HG03025 (cell line): ENCODE data around the gene ZNF26.
"Not testable (repeated sequence)": the region's sequence is repeated elsewhere in the genome, so short reads cannot be mapped to it uniquely, and the experiment has no call there.

Experiments used
- ATAC-seq: cut with Tn5 transposase; IDR thresholded peaks from one replicate; pipeline ENCODE4 v1.9.1; 2021; ENCODE audit warnings: mild to moderate bottlenecking, moderate library complexity; ENCODE audit not compliant: unreplicated experiment, low FRiP score

The ZNF26 gene, protein sequence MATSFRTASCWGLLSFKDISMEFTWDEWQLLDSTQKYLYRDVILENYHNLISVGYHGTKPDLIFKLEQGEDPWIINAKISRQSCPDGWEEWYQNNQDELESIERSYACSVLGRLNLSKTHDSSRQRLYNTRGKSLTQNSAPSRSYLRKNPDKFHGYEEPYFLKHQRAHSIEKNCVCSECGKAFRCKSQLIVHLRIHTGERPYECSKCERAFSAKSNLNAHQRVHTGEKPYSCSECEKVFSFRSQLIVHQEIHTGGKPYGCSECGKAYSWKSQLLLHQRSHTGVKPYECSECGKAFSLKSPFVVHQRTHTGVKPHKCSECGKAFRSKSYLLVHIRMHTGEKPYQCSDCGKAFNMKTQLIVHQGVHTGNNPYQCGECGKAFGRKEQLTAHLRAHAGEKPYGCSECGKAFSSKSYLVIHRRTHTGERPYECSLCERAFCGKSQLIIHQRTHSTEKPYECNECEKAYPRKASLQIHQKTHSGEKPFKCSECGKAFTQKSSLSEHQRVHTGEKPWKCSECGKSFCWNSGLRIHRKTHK

GRCh38 chr12:132986001-132986884 lies at the start of gene ZNF26:
TSS of gene ZNF26 (plus strand) at chr12:132986367. CDS start at chr12:132986841, 474 bp downstream.
- peak; percentile 93 for ATAC-seq

DNA sequence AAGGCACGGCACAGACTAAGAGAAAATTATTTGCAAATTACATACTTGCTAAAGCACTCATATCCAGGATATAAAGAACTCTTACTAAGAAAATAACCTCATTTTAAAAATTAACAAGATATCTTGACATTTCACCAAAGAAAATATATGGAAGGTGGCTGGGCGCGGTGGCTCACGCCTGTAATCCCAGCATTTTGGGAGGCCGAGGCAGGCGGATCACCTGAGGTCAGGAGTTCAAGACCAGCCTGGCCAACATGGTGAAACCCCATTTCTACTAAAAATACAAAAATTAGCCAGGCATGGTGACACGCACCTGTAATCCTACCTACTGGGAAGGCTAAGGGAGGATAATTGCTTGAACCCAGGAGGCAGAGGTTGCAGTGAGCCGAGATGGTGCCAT lies 49.2 kb upstream of the ZNF26 start:
- ATAC-seq, result not testable (repeated sequence)

- no peak for ATAC-seq
These were observed 48.7 kb upstream of the ZNF26 start for GRCh38 chr12:132937476-132937875.

- ATAC-seq, result not testable (repeated sequence)
These were observed 47.4 kb upstream of the ZNF26 start for GRCh38 chr12:132938807-132939206.

- ATAC-seq, result no peak
These were observed 46.0 kb upstream of the ZNF26 start for GRCh38 chr12:132940071-132940719.

DNA sequence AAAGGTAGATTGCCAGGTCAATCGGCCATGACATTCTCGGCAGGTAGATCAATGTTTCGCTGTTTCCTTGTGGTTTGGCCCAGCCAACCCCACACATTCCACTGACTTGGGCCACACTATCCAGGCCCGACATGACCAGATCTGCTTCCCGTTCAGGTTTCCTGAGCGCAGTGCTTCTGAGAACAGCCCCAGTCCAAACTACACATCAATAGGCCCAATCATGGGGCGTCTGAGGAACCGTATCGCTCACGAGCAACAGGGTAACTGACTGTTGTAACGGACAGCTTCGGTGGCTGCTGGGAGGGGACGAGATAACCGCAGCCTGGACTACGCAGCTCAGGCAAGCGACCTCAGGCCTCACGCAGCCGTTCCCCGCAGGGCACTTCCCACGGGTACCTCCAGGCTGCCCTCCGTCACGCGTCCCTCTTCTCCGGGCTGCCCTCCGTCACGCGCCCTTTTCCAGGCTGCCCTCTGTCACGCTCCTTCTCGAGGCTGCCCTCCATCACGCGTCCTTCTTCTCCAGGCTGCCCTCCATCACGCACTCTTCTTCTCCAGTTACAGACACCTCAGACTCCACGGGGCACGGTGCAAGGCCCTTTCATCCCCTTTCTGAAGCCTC lies 44.7 kb upstream of the ZNF26 start:
- no peak for ATAC-seq

GRCh38 chr12:132942611-132943010 lies 43.6 kb upstream of the ZNF26 start:
- ATAC-seq, result no peak

DNA sequence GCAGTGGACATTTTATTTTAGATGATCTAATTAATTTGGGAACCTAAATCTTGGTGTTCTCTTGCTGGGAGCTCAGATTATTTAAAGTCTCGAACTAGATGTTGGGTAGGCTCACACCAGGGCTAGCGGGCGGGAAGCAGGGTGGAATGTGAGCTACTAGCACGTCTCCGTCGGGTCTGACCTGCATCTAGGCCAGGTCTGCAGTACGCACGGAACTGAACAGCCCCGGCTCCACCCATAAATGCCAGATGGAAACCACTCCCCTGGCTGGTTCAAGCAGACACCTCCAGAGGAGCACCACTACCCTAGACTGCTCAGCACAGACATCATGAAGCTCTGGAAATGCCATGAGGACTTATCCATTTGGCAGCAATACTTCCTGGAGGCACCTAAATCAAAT lies 40.4 kb upstream of the ZNF26 start:
- no peak for ATAC-seq

- no peak for ATAC-seq
These were observed 39.8 kb upstream of the ZNF26 start for GRCh38 chr12:132946246-132946820.

DNA sequence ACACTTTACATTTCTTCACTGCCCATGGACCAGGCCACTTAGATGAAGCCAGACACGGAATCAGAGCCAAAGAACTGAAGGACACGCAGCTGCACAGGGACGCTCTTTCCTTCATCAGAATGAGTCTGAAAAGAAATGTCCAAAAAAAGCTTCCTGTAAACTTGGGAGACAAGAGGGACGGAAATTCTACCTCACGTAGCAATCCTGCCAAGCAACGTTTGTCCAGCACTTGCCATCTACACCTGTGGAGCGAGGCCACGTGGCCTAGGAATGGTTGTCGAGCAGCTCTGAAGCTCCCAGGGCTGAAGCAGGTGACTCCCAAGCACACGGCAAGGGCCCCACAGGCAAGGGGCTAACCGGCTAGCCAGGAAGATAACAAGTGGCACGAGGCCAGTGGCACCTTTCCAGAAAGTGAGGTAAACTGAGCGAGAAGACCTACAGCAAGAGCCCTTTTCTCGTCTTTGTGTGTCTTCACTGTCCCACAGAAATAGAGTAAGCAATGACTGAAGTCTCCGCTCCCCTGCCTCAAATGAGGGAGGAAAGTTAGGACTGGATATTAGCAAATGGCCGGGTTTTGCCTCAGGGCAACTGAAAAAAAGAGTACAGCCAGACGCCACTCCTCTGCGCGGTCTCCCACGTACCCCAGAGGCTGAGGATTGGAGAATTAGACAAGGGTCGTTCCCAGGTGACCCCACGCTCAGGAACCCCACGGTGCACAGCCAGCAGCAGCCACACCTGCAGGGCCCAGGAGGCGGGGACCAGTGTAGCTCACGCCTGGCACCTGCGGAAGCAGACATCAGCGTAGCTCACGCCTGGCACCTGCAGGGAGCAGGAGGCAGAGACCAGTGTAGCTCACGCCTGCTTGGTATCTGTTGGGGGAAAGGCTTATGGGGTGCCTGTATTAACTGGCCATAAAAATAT lies 37.8 kb upstream of the ZNF26 start:
- ATAC-seq, result no peak

DNA sequence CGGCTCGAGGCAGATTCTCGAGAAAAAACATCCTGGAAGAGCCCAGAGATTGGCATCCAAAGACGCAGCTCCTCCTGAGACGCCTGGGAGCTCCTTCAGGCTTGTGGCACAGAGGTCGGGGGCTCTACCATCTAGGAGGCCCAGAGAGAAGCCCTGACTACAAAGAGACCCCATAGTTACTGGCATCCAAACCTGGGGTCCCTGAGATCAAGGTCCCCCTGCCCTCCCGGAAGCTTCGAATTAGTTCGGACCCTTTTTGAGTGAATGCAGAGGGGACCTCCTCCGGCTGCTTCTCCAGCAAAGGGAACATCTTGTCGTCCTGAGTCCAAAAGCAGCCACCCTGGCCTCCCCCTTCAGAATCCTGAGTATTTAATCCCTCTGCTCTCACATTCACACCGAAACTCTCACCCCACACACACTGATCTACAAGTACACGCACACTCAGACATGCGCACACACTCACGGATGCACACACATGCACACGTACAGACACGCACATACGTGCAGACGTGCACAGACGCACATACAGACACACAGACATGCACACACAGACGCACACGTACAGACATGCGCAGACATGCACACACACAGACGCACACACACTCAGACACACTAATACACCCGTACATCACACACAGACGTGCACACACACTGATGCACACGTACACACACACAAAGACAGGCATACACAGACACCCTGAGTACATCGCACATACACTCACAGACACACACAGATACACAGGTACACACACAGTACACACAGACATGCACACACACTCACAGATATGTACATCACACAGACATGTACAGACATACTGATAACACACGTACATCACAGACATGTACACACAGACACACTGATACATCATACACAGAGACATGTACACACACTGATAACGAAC lies 36.0 kb upstream of the ZNF26 start:
- no peak for ATAC-seq

DNA sequence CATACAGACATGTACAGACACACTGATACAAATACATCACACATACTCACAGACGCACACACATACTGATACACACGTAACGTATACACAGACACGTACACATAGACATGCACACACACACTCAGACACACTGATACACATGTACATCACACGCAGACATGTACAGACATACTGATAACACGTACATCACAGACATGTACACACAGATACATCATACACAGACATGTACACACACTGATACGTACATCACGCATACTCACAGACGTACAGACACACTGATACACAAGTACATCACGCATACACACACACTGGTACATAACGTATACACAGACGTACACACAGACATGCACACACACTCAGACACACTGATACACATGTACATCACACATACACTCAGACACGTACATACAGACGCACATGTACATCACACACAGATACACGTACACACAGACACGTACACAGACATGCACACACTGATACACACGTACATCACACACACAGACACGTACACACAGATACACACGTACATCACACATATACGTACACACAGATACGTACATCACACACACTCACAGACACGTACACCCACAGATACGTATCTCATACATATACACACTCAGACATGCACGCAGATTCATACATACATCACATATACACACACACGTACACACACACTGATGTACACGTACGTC lies 35.2 kb upstream of the ZNF26 start:
- ATAC-seq, result no peak

- ATAC-seq, result no peak
These were observed 34.5 kb upstream of the ZNF26 start for GRCh38 chr12:132951649-132952048.

GRCh38 chr12:132952371-132953162 lies 33.6 kb upstream of the ZNF26 start:
- no peak for ATAC-seq

GRCh38 chr12:132953163-132953425 lies 33.1 kb upstream of the ZNF26 start:
- no peak for ATAC-seq

DNA sequence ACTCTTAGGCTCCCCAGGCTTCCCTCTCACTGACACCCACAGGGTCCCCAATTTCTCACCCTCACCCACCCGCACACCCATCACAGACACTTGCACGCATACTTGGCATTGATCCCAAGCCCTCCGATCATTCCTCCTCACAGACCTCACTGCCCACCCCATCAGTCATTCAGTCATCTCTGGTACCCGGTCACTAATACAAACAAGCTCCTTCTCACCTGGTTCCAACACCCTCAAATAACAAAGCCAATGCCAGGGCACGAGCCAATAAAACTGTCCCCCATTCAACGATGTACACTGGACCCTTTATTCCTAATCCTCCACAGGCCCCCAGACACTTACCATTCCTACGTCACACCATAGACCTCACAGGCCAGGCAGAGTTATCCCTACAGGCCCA lies 32.4 kb upstream of the ZNF26 start:
- no peak for ATAC-seq
